ENCODE data around the gene C2CD2. TPM values are rescaled to one million over a fixed set of nuclear protein-coding genes. Genes with fewer than 3 reads are reported as not detected.

The C2CD2 gene
- total RNA-seq, 4 donors from 2014 or later, result 1.7 to 7.2 (median 2.4) TPM

- DNase-seq (no peak), ATAC-seq (no peak)
- Histone ChIP-seq H3K4me1 (peaks cover 18 to 26% of the 10 kb centered on the region in 2 donors), H3K27ac (peak overlapping the region in 3 of 4 donors; percentile 66 to 76 (median 73)), H3K9me3 (no peaks in the 10 kb centered on the region), H3K27me3 (no peaks in the 10 kb centered on the region), H3K36me3 (no peaks in the 10 kb centered on the region), H3K4me3 (no peak overlapping the region)
- TF ChIP-seq POLR2A (IDR thresholded peaks at IDR 0.05) (no peak), CTCF (IDR thresholded peaks at IDR 0.05 in 4 of 5, conservative IDR thresholded peaks at IDR 0.05 in 1 of 5) (no peak)
- in situ Hi-C loops (cut with MboI; ENCODE audit: low sequenced_read_pairs in 4 of 4) (loop anchor here in 1 of 4 donors (25.0 kb wide), 1 partner anchor 92 kb away; no protein-coding TSS in a partner anchor), intact Hi-C loops (cut with DNase I; ENCODE audit: low total_unique reads) (no loop called here)
Measured at GRCh38 chr21:41929248-41929647, 24.6 kb downstream of the C2CD2 start.

- no peak for ATAC-seq
- no peak for TF ChIP-seq POLR2A (IDR thresholded peaks at IDR 0.05)
- no peaks in the 10 kb centered on the region for H3K9me3 ChIP-seq
- H3K4me3 ChIP-seq, result peak overlapping the region in 1 of 4 donors; percentile 5
- intact Hi-C loops (cut with DNase I; ENCODE audit: low total_unique reads) (no loop called here), in situ Hi-C loops (cut with MboI; ENCODE audit: low sequenced_read_pairs in 4 of 4) (loop anchor here in 1 of 4 donors (25.0 kb wide), 1 partner anchor 91 kb away; no protein-coding TSS in a partner anchor)
- peak overlapping the region; percentile 7 to 76 (median 70) for H3K27ac ChIP-seq
- H3K36me3 ChIP-seq, result no peaks in the 10 kb centered on the region
- peaks cover 17 to 26% of the 10 kb centered on the region in 2 donors for H3K4me1 ChIP-seq
- H3K27me3 ChIP-seq, result no peaks in the 10 kb centered on the region
- no peak for DNase-seq
Measured at GRCh38 chr21:41928621-41929220, 25.1 kb downstream of the C2CD2 start.

- peaks cover 8 to 26% of the 10 kb centered on the region in 2 donors for H3K4me1 ChIP-seq
- H3K4me3 ChIP-seq, result peak overlapping the region in 1 of 4 donors; percentile 5
- in situ Hi-C loops (cut with MboI; ENCODE audit: low sequenced_read_pairs in 4 of 4), result loop anchor here in 1 of 4 donors (25.0 kb wide), 1 partner anchor 91 kb away; no protein-coding TSS in a partner anchor
- H3K36me3 ChIP-seq, result no peaks in the 10 kb centered on the region
- TF ChIP-seq POLR2A (IDR thresholded peaks at IDR 0.05) (no peak), CTCF (IDR thresholded peaks at IDR 0.05 in 4 of 5, conservative IDR thresholded peaks at IDR 0.05 in 1 of 5) (no peak)
- intact Hi-C loops (cut with DNase I; ENCODE audit: low total_unique reads), result no loop called here
- peak overlapping the region; percentile 65 to 76 (median 70) for H3K27ac ChIP-seq
- no peaks in the 10 kb centered on the region for H3K27me3 ChIP-seq
- DNase-seq, result no peak
- no peak for ATAC-seq
- no peaks in the 10 kb centered on the region for H3K9me3 ChIP-seq
Measured at GRCh38 chr21:41927727-41928409, 25.9 kb downstream of the C2CD2 start.

DNA sequence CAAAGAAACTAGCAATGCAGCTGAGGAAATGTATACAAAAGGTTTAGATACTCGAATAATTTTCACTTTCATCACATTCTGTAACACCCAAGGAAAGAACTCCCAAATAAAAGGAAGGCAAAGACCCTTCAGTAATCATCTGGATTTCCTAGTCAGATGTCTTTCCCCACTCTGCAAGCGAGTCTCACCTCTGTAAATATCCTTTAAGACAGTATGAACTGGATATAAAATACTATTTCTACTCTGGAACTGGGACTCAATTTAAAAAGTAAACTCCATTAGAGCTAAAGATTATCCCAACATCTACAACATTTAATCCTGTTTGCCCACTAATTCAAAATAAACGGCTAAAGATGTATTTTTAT, 27.0 kb downstream of the C2CD2 start:
- ATAC-seq (no peak), DNase-seq (no peak)
- no peak for TF ChIP-seq POLR2A (IDR thresholded peaks at IDR 0.05)
- TF ChIP-seq CTCF (IDR thresholded peaks at IDR 0.05 in 4 of 5, conservative IDR thresholded peaks at IDR 0.05 in 1 of 5), result no peak
- intact Hi-C loops (cut with DNase I; ENCODE audit: low total_unique reads) (no loop called here), in situ Hi-C loops (cut with MboI; ENCODE audit: low sequenced_read_pairs in 4 of 4) (loop anchor here in 1 of 4 donors (25.0 kb wide), 1 partner anchor 89 kb away; no protein-coding TSS in a partner anchor)
- peak overlapping the region; percentile 33 to 51 (median 46) for H3K4me3 ChIP-seq
- H3K9me3 ChIP-seq, result no peaks in the 10 kb centered on the region
- no peaks in the 10 kb centered on the region for H3K27me3 ChIP-seq
- no peaks in the 10 kb centered on the region for H3K36me3 ChIP-seq
- peak overlapping the region; percentile 65 to 76 (median 70) for H3K27ac ChIP-seq
- peaks cover 2 to 26% of the 10 kb centered on the region in 2 donors for H3K4me1 ChIP-seq

Data from gastrocnemius medialis (tissue), 4 donors.